GM10266 (cell line): ENCODE data around the gene SLC25A51.
"Not testable (repeated sequence)": the region's sequence is repeated elsewhere in the genome, so short reads cannot be mapped to it uniquely, and the experiment has no call there.

Experiments
- DNase-seq: peaks from one replicate; pipeline ENCODE4 v3.0.0; 2012; ENCODE audit errors: extremely low spot score
- CTCF ChIP-seq: IDR thresholded peaks from 2 replicates; pipeline ENCODE4 v1.5.1; 2012; ENCODE audit warnings: mild to moderate bottlenecking, low read depth; ENCODE audit not compliant: control insufficient read depth, insufficient read depth; ENCODE audit errors: missing control alignments

SLC25A51 gene

GRCh38 chr9:37914701-37915358, 10.9 kb upstream of the SLC25A51 start:
- TF ChIP-seq CTCF: no peak
- no peak for DNase-seq

- DNase-seq: no peak
- no peak for TF ChIP-seq CTCF
Observed at GRCh38 chr9:37914154-37914551, 10.2 kb upstream of the SLC25A51 start.

GRCh38 chr9:37913480-37914153, 9.7 kb upstream of the SLC25A51 start:
- peak; percentile 79 for DNase-seq
- TF ChIP-seq CTCF: peak; percentile 94

GRCh38 chr9:37911271-37911681, 7.3 kb upstream of the SLC25A51 start:
- no peak for DNase-seq
- no peak for TF ChIP-seq CTCF

GRCh38 chr9:37910271-37910670, 6.3 kb upstream of the SLC25A51 start:
- TF ChIP-seq CTCF: no peak
- DNase-seq: no peak

GRCh38 chr9:37909836-37910235, 5.9 kb upstream of the SLC25A51 start:
- DNase-seq: not testable (repeated sequence)

GRCh38 chr9:37909326-37909725, 5.4 kb upstream of the SLC25A51 start:
- no peak for DNase-seq
- no peak for TF ChIP-seq CTCF
